HepG2 (cell line): ENCODE measurements around the gene GSS.

ENCODE experiments used
- EED ChIP-seq: sonication (generic); formaldehyde crosslinking; IDR thresholded peaks from 2 replicates; pipeline ENCODE4 v1.5.0; 2020; ENCODE audit warnings: mild to moderate bottlenecking, missing genetic modification reagents
- FOXK2 ChIP-seq: fragments of 450-650 bp; IDR thresholded peaks from 2 replicates; pipeline ENCODE4 v1.6.1; 2016
- KDM5B ChIP-seq: sonication (generic); formaldehyde crosslinking; IDR thresholded peaks from 2 replicates; pipeline ENCODE4 v1.4.0; 2020; ENCODE audit warnings: missing genetic modification reagents, mild to moderate bottlenecking, borderline replicate concordance
- RARA ChIP-seq: IDR thresholded peaks from 2 replicates; pipeline ENCODE4 v1.6.1; 2016; ENCODE audit warnings: missing genetic modification reagents, missing compliant biosample characterization
- ZBTB21 ChIP-seq: sonication (generic); formaldehyde crosslinking; IDR thresholded peaks from 2 replicates; pipeline ENCODE4 v1.4.0; 2020; ENCODE audit warnings: missing genetic modification reagents
- ZFP1 ChIP-seq: IDR thresholded peaks from 2 replicates; pipeline ENCODE4 v1.6.1; 2016
- ZNF124 ChIP-seq: sonication (generic); formaldehyde crosslinking; IDR thresholded peaks from 2 replicates; pipeline ENCODE4 v1.4.0; 2020; ENCODE audit warnings: missing genetic modification reagents
- ZNF235 ChIP-seq: sonication (generic); formaldehyde crosslinking; IDR thresholded peaks from 2 replicates; pipeline ENCODE4 v1.8.1; 2023; ENCODE audit warnings: mild to moderate bottlenecking, missing genetic modification reagents, borderline replicate concordance
- ZNF3 ChIP-seq: IDR thresholded peaks from 2 replicates; pipeline ENCODE4 v1.7.0; 2017; ENCODE audit warnings: inconsistent platforms
- TF ChIP-seq, protein P1 (sequence below): sonication (generic); formaldehyde crosslinking; IDR thresholded peaks from 2 replicates; pipeline ENCODE4 v1.5.0; 2020; ENCODE audit warnings: mild to moderate bottlenecking, missing genetic modification reagents, moderate library complexity
- TF ChIP-seq, protein P2 (sequence below): sonication (generic); formaldehyde crosslinking; IDR thresholded peaks from 2 replicates; pipeline ENCODE4 v1.5.0; 2020; ENCODE audit warnings: missing genetic modification reagents
- TF ChIP-seq, protein P3 (sequence below): sonication (generic); formaldehyde crosslinking; IDR thresholded peaks from 2 replicates; pipeline ENCODE4 v1.4.0; 2020; ENCODE audit warnings: mild to moderate bottlenecking, missing genetic modification reagents

DNA sequence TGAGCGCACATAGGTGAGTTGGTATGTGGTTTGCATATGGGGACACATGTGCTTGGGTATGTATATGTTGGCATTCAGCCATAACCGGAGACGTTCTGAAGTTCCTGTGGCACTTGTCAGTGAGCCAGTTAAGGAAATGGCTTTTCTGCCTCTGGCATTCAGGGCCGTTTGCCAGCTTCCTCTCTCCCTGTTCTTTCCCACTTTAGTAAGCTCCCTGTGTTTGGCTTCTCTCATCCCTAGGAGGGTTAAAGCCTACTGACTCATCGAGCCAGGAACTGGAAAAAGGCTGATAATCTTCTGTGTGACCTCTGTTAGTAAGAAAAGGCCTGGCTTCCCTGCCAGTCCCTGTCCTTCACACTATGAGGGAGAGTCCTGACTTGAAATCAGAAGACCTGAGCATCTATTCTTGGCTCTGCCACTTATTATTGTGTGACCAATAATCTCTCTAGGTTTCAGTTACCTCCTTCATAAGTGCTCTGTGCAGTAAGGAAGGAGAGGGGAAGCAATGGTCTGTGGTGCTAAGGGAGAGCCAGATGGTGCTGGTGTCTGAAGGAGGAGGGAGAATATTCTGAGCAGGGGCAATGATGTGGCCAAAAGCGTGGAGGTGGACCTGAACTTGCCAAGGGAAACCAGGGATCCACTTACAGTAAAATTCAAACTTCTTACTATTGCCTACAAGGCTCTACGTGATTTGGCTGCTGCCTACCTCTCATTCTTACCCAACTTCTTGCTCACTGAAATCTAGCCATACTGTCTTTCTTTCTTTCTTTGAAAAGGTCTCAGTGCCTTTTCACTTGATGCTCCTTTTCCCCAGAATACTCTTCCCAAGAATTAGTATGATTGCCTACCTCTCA lies 47.8 kb downstream of the GSS start:
- TF ChIP-seq, protein P1, sequence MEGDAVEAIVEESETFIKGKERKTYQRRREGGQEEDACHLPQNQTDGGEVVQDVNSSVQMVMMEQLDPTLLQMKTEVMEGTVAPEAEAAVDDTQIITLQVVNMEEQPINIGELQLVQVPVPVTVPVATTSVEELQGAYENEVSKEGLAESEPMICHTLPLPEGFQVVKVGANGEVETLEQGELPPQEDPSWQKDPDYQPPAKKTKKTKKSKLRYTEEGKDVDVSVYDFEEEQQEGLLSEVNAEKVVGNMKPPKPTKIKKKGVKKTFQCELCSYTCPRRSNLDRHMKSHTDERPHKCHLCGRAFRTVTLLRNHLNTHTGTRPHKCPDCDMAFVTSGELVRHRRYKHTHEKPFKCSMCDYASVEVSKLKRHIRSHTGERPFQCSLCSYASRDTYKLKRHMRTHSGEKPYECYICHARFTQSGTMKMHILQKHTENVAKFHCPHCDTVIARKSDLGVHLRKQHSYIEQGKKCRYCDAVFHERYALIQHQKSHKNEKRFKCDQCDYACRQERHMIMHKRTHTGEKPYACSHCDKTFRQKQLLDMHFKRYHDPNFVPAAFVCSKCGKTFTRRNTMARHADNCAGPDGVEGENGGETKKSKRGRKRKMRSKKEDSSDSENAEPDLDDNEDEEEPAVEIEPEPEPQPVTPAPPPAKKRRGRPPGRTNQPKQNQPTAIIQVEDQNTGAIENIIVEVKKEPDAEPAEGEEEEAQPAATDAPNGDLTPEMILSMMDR (CRISPR knock-in tag): no peak
- TF ChIP-seq RARA: no peak
- no peak for TF ChIP-seq ZNF3
- no peak for TF ChIP-seq KDM5B (CRISPR knock-in tag)
- TF ChIP-seq, protein P2, sequence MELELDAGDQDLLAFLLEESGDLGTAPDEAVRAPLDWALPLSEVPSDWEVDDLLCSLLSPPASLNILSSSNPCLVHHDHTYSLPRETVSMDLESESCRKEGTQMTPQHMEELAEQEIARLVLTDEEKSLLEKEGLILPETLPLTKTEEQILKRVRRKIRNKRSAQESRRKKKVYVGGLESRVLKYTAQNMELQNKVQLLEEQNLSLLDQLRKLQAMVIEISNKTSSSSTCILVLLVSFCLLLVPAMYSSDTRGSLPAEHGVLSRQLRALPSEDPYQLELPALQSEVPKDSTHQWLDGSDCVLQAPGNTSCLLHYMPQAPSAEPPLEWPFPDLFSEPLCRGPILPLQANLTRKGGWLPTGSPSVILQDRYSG (CRISPR knock-in tag): no peak
- TF ChIP-seq EED (CRISPR knock-in tag): no peak
- TF ChIP-seq, protein P3, sequence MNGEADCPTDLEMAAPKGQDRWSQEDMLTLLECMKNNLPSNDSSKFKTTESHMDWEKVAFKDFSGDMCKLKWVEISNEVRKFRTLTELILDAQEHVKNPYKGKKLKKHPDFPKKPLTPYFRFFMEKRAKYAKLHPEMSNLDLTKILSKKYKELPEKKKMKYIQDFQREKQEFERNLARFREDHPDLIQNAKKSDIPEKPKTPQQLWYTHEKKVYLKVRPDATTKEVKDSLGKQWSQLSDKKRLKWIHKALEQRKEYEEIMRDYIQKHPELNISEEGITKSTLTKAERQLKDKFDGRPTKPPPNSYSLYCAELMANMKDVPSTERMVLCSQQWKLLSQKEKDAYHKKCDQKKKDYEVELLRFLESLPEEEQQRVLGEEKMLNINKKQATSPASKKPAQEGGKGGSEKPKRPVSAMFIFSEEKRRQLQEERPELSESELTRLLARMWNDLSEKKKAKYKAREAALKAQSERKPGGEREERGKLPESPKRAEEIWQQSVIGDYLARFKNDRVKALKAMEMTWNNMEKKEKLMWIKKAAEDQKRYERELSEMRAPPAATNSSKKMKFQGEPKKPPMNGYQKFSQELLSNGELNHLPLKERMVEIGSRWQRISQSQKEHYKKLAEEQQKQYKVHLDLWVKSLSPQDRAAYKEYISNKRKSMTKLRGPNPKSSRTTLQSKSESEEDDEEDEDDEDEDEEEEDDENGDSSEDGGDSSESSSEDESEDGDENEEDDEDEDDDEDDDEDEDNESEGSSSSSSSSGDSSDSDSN (CRISPR knock-in tag): no peak
- no peak for TF ChIP-seq FOXK2
- TF ChIP-seq ZBTB21: no peak
- TF ChIP-seq ZNF124 (CRISPR knock-in tag): no peak
- no peak for TF ChIP-seq ZNF235 (CRISPR knock-in tag)
- no peak for TF ChIP-seq ZFP1 (CRISPR knock-in tag)
